Keratinocyte (primary cell): ENCODE results near the gene FRAS1. TPM values are rescaled to one million over a fixed set of nuclear protein-coding genes. Genes with fewer than 3 reads are reported as not detected.

ENCODE experiments used
- DNase-seq: peaks from one replicate; pipeline ENCODE4 v3.0.0-alpha.2; 2011; ENCODE audit warnings: low read depth, missing footprints, low spot score
- FAIRE-seq: peaks from 2 replicates; lab custom pipeline; 2011; peaks lifted over from hg19 to GRCh38; lab: Jason Lieb, UNC
- H2AFZ ChIP-seq: 2 replicates; pipeline ENCODE4 v1.6.0; 2012; ENCODE audit warnings: low read length, control low read depth, inconsistent platforms; ENCODE audit not compliant: control insufficient read depth
- H3K27ac ChIP-seq: 2 replicates; pipeline ENCODE4 v1.5.1; 2011; ENCODE audit warnings: low read length; ENCODE audit not compliant: control insufficient read depth, insufficient read depth
- H3K27me3 ChIP-seq: 3 replicates; pipeline ENCODE4 v1.6.0; 2011; ENCODE audit warnings: low read length; ENCODE audit not compliant: control insufficient read depth, insufficient read depth; ENCODE audit errors: extremely low read depth
- H3K36me3 ChIP-seq, 2 experiments: 2 replicates in 1 of 2; 3 replicates in 1 of 2; pipeline ENCODE4 v1.5.1; 2011; ENCODE audit warnings: low read length in 2 of 2, mild to moderate bottlenecking in 1 of 2; ENCODE audit not compliant: control insufficient read depth in 2 of 2, insufficient read depth in 2 of 2; ENCODE audit errors: extremely low read depth in 1 of 2
- H3K4me1 ChIP-seq: 3 replicates; pipeline ENCODE4 v1.5.1; 2011; ENCODE audit warnings: low read length; ENCODE audit not compliant: control insufficient read depth, insufficient read depth; ENCODE audit errors: extremely low read depth
- H3K4me2 ChIP-seq: 3 replicates; pipeline ENCODE4 v1.6.0; 2011; ENCODE audit warnings: low read depth, low read length; ENCODE audit not compliant: control insufficient read depth, insufficient read depth; ENCODE audit errors: extremely low read depth
- H3K4me3 ChIP-seq, 3 experiments: fragments of 200-600 bp in 1 of 3; sonication (generic) in 1 of 3; 2 replicates in 2 of 3; 3 replicates in 1 of 3; pipeline ENCODE4 v1.5.1; 2011 to 2016; ENCODE audit warnings: low read length in 3 of 3, mild to moderate bottlenecking in 3 of 3, control low read depth in 2 of 3, inconsistent platforms in 1 of 3, low read depth in 1 of 3, mixed read lengths in 1 of 3, mixed run types in 1 of 3, moderate library complexity in 1 of 3; ENCODE audit not compliant: control insufficient read depth in 2 of 3, insufficient read depth in 2 of 3; ENCODE audit errors: extremely low read depth in 1 of 3
- H3K79me2 ChIP-seq: 2 replicates; pipeline ENCODE4 v1.6.0; 2012; ENCODE audit warnings: low read length; ENCODE audit not compliant: control insufficient read depth, insufficient read depth
- H3K9ac ChIP-seq: 3 replicates; pipeline ENCODE4 v1.6.0; 2011; ENCODE audit warnings: low read length; ENCODE audit not compliant: control insufficient read depth, insufficient read depth; ENCODE audit errors: extremely low read depth
- H3K9me1 ChIP-seq: 3 replicates; pipeline ENCODE4 v1.6.0; 2011; ENCODE audit warnings: low read length; ENCODE audit not compliant: control insufficient read depth, insufficient read depth; ENCODE audit errors: extremely low read depth
- H3K9me3 ChIP-seq: 2 replicates; pipeline ENCODE4 v1.5.1; 2012; ENCODE audit warnings: low read depth, low read length; ENCODE audit not compliant: control insufficient read depth
- H4K20me1 ChIP-seq: 3 replicates; pipeline ENCODE4 v1.6.0; 2011; ENCODE audit warnings: low read length; ENCODE audit not compliant: control insufficient read depth, insufficient read depth; ENCODE audit errors: extremely low read depth
- EZH2 ChIP-seq: IDR thresholded peaks from one replicate; pipeline ENCODE4 v1.6.1; 2012; ENCODE audit warnings: inconsistent platforms, mild to moderate bottlenecking, low read length, moderate library complexity
- dilution Hi-C: fragments of 300-500 bp; cut with MboI; formaldehyde crosslinking; loops from one replicate; pipeline ENCODE4 v1.7.0; 2020; ENCODE audit warnings: low sequenced_read_pairs; ENCODE audit not compliant: extremely low pct_ligation_motif_present
- polyA plus RNA-seq, 5 experiments: library from polyadenylated mRNA; depleted of rRNA in 3 of 5; stranded (reverse) in 3 of 5; stranded (forward) in 1 of 5; unstranded in 1 of 5; fragments of >200 nt; gene quantifications; 1 replicate in 1 of 5; 2 replicates in 3 of 5; 3 replicates in 1 of 5; pipeline versions ENCODE4 v1.2.1 to v1.2.3, GENCODE V29; 2011 to 2012; ENCODE audit warnings: missing spikeins in 2 of 5, low read depth in 1 of 5, low replicate concordance in 1 of 5
- TF ChIP-seq, protein P1 (sequence below), 3 experiments: IDR thresholded peaks in 1 of 3; conservative IDR thresholded peaks in 1 of 3; optimal IDR thresholded peaks in 1 of 3; 2 replicates in 2 of 3; 3 replicates in 1 of 3; pipeline versions ENCODE3 to v1.5.1; 2011; ENCODE audit warnings: low read length in 3 of 3, mild to moderate bottlenecking in 3 of 3, moderate library complexity in 2 of 3, control low read depth in 1 of 3, inconsistent platforms in 1 of 3; ENCODE audit not compliant: insufficient read depth in 2 of 3; ENCODE audit errors: extremely low read depth in 1 of 3

The FRAS1 gene
- polyA plus RNA-seq, 1 donor (not counting 4 experiments of a cell fraction or from before 2014, with no cell fraction given) = 3.5 TPM

DNA sequence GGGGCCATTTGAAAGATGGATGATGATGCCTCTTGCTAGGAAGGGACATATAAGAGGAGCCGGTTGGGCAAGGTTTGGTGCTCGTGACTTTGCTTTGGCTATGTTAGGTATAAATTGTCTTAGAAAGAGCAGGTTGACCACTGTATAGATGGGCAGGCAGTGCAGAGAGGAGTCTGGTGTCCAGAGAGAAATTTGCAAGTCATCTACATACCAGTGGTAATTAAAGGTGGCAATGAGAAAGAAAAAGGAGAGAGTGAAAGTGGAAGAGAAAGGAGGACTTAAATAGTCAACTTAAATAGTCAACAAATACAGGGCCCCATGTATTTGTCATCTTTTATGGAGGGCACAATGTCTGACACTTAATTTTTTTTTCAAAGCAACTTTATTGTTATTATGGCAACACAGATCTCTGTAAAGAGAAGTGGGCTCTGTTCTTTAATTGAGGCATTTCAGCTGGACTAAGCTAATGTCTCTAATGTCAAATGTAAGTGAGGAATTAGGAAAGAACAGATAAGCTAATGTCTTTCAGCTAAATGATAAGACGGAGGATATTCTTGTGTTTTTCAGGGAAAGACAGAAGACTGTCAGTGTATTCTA lies 419.1 kb downstream of the FRAS1 start:
- H3K4me2 ChIP-seq = no peak overlapping the region
- no peak overlapping the region for H3K9ac ChIP-seq
- H4K20me1 ChIP-seq = no peaks in the 10 kb centered on the region
- no peak overlapping the region for H2AFZ ChIP-seq
- H3K9me1 ChIP-seq = peaks cover 3% of the 10 kb centered on the region
- FAIRE-seq = no peak
- H3K9me3 ChIP-seq = no peaks in the 10 kb centered on the region
- no peak for DNase-seq
- no peak overlapping the region for H3K27ac ChIP-seq
- no peaks in the 10 kb centered on the region for H3K79me2 ChIP-seq
- no peaks in the 10 kb centered on the region for H3K27me3 ChIP-seq
- H3K36me3 ChIP-seq = no peaks in the 10 kb centered on the region
- dilution Hi-C loops = no loop called here
- TF ChIP-seq, protein P1, sequence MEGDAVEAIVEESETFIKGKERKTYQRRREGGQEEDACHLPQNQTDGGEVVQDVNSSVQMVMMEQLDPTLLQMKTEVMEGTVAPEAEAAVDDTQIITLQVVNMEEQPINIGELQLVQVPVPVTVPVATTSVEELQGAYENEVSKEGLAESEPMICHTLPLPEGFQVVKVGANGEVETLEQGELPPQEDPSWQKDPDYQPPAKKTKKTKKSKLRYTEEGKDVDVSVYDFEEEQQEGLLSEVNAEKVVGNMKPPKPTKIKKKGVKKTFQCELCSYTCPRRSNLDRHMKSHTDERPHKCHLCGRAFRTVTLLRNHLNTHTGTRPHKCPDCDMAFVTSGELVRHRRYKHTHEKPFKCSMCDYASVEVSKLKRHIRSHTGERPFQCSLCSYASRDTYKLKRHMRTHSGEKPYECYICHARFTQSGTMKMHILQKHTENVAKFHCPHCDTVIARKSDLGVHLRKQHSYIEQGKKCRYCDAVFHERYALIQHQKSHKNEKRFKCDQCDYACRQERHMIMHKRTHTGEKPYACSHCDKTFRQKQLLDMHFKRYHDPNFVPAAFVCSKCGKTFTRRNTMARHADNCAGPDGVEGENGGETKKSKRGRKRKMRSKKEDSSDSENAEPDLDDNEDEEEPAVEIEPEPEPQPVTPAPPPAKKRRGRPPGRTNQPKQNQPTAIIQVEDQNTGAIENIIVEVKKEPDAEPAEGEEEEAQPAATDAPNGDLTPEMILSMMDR (optimal IDR thresholded peaks at IDR 0.05 in 1 of 3, IDR thresholded peaks at IDR 0.05 in 1 of 3, conservative IDR thresholded peaks at IDR 0.05 in 1 of 3; ENCODE audit: extremely low read depth in 1 of 3, insufficient read depth in 2 of 3, low read length in 3 of 3) = no peak
- no peak overlapping the region for H3K4me3 ChIP-seq
- peaks cover 17% of the 10 kb centered on the region for H3K4me1 ChIP-seq

DNA sequence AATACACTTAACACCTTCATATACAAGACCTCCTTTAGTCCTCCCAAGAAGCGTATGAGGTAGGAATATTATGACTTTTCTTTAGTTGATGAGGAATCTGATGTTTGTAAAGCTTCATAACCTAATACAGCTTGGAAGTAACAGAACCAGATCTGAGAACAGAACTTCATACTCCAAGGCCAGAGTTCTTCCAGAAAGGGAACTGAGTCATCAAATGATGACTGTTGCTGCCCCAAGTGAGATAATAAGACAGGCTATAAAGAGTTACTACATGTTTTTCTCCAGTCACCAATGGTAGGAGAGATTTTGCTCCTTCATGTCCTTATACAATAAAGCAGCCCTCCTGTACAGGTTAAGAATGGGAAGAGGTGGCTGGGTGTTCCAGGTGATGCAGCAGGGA lies 420.2 kb downstream of the FRAS1 start:
- H4K20me1 ChIP-seq = no peaks in the 10 kb centered on the region
- peaks cover 24% of the 10 kb centered on the region for H3K4me1 ChIP-seq
- FAIRE-seq (peak; percentile 39), DNase-seq (peak; percentile 36)
- no peaks in the 10 kb centered on the region for H3K79me2 ChIP-seq
- TF ChIP-seq EZH2 = no peak
- TF ChIP-seq, protein P1 (optimal IDR thresholded peaks at IDR 0.05 in 1 of 3, IDR thresholded peaks at IDR 0.05 in 1 of 3, conservative IDR thresholded peaks at IDR 0.05 in 1 of 3; ENCODE audit: extremely low read depth in 1 of 3, insufficient read depth in 2 of 3, low read length in 3 of 3) = no peak
- no peak overlapping the region for H2AFZ ChIP-seq
- dilution Hi-C loops = no loop called here
- H3K4me3 ChIP-seq = no peak overlapping the region
- H3K27ac ChIP-seq = no peak overlapping the region
- H3K9ac ChIP-seq = no peak overlapping the region
- H3K9me1 ChIP-seq = peaks cover 3% of the 10 kb centered on the region
- H3K4me2 ChIP-seq = no peak overlapping the region
- H3K36me3 ChIP-seq = no peaks in the 10 kb centered on the region
- H3K9me3 ChIP-seq = no peaks in the 10 kb centered on the region
- no peaks in the 10 kb centered on the region for H3K27me3 ChIP-seq
